Spleen (tissue), 7 donors: ENCODE results near the gene ASTN1.

Source experiments
- CTCF ChIP-seq, 11 experiments: fragments of 200-600 bp in 7 of 11; fragments of 450-650 bp in 4 of 11; sonication (generic) in 4 of 11; IDR thresholded peaks in 8 of 11; conservative IDR thresholded peaks in 3 of 11; 1 replicate in 7 of 11; 2 replicates in 4 of 11; pipeline versions ENCODE4 v1.4.0 to v1.8.0; 2016 to 2021; ENCODE audit warnings: antibody characterized with exemption in 11 of 11, inconsistent platforms in 4 of 11, mild to moderate bottlenecking in 1 of 11
- POLR2A ChIP-seq, 3 donors: fragments of 450-650 bp; IDR thresholded peaks; one replicate each; pipeline ENCODE4 v1.5.1; 2017; ENCODE audit warnings: antibody characterized with exemption in 3 of 3, mild to moderate bottlenecking in 1 of 3
- donor health status: DM: no; HTN: no; CAD: no; lungs with moderate emphysema.
- donor health status: DM: no; HTN: no; CAD: no.
- donor health status: DM: no; HTN: no; CAD: no.

DNA sequence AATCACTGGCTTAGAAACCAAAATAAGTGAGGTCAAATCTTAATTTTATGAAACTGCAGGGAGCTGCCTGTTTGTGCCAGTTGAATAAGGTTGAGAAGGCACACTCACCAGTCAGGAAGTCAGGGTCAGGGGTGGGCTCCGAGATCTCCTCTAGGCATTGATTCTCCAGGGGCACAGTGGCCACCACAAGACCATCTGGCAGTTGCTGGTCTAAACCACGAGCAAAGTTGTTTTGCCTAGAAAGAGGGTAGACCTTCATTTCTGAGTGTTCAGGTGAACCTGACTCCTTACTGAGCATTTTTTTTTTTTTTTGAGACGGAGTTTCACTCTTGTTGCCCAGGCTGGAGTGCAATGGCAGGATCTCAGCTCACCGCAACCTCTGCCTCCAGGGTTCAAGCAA, 220.7 kb downstream of the ASTN1 start:
- TF ChIP-seq CTCF (IDR thresholded peaks at IDR 0.05 in 8 of 11, conservative IDR thresholded peaks at IDR 0.05 in 3 of 11) (no peak), POLR2A (IDR thresholded peaks at IDR 0.05) (no peak)
